ENCODE data around the gene HHIPL1. TPM values are rescaled to one million over a fixed set of nuclear protein-coding genes. Genes with fewer than 3 reads are reported as not detected.
"Not testable (repeated sequence)": the region's sequence is repeated elsewhere in the genome, so short reads cannot be mapped to it uniquely, and the experiment has no call there.

HHIPL1 gene
- total RNA-seq, 1 donor from 2014 or later = 0.32 TPM

DNA sequence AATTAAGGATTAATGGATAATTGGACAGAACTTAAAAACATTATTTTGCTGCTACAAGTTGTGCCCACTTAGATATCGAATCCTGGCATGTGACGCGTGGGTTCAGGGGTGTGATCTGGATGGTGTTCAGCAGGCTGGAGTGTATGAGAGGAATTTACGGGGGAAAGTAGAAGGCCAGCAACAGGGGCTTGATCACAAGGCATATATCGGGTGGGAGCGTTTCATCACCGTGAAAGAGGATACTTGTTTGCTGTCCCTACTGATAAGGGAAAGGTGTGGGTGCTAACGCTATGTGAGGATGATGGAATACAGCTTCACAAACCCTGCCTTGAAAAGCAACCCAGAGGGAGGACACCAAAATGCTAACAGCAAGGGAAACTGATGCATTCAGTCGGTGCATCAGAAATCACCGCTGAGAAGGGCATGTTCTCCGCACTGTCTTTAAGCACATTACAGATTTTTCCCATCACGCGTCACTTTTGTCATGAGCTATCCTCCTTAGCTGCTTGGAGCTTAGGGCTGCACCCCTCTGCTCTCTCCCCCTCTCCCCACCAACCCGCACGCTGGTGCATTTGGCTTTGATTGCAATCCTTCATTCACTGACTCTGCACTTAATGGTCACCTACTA lies 13.4 kb downstream of the HHIPL1 start:
- no peak for TF ChIP-seq EZH2 (IDR thresholded peaks at IDR 0.05)
- peaks cover 20% of the 10 kb centered on the region for H3K4me1 ChIP-seq
- no peaks in the 10 kb centered on the region for H3K36me3 ChIP-seq
- no peak overlapping the region for H3K27ac ChIP-seq
- H3K79me2 ChIP-seq (ENCODE audit: low read depth) = no peaks in the 10 kb centered on the region
- peaks cover 2% of the 10 kb centered on the region for H3K36me3 Mint-ChIP-seq
- no peaks in the 10 kb centered on the region for H3K9me3 ChIP-seq (ENCODE audit: low read depth)
- no peaks in the 10 kb centered on the region for H4K20me1 ChIP-seq (ENCODE audit: low read depth)
- H3K9ac ChIP-seq = no peak overlapping the region
- H2AFZ ChIP-seq (replicated peaks) = no peak overlapping the region
- peaks cover 16% of the 10 kb centered on the region for H3K27me3 Mint-ChIP-seq (ENCODE audit: insufficient read depth, low read depth)
- no peak for DNase-seq (ENCODE audit: low spot score)
- H3K27ac Mint-ChIP-seq = peak overlapping the region; percentile 43
- no peaks in the 10 kb centered on the region for H3K27me3 ChIP-seq
- H3K4me1 Mint-ChIP-seq = peaks cover 63% of the 10 kb centered on the region
- peaks cover 3% of the 10 kb centered on the region for H3K9me3 Mint-ChIP-seq
- H3K4me2 ChIP-seq = no peak overlapping the region
- H3K4me3 ChIP-seq = no peak overlapping the region
- no peak overlapping the region for H3K4me3 Mint-ChIP-seq
- H3F3A ChIP-seq (ENCODE audit: low read depth) = peaks cover 26% of the 10 kb centered on the region

DNA sequence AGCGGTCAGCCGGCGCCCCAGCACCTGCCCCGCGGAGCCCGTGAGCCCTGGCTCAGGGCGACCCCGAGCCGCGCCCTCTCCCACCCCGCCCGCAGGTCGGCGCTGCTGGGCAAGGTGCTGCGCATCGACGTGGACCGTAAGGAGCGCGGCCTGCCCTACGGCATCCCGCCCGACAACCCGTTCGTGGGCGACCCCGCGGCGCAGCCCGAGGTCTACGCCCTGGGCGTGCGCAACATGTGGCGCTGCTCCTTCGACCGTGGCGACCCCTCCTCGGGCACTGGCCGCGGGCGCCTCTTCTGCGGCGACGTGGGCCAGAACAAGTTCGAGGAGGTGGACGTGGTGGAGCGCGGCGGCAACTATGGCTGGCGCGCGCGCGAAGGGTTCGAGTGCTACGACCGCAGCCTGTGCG lies 14.4 kb downstream of the HHIPL1 start:
- H4K20me1 ChIP-seq (ENCODE audit: low read depth) = peaks cover 3% of the 10 kb centered on the region
- no peak overlapping the region for H2AFZ ChIP-seq (replicated peaks)
- TF ChIP-seq EZH2phosphoT487 (IDR thresholded peaks at IDR 0.05) = no peak
- TF ChIP-seq, protein P1, sequence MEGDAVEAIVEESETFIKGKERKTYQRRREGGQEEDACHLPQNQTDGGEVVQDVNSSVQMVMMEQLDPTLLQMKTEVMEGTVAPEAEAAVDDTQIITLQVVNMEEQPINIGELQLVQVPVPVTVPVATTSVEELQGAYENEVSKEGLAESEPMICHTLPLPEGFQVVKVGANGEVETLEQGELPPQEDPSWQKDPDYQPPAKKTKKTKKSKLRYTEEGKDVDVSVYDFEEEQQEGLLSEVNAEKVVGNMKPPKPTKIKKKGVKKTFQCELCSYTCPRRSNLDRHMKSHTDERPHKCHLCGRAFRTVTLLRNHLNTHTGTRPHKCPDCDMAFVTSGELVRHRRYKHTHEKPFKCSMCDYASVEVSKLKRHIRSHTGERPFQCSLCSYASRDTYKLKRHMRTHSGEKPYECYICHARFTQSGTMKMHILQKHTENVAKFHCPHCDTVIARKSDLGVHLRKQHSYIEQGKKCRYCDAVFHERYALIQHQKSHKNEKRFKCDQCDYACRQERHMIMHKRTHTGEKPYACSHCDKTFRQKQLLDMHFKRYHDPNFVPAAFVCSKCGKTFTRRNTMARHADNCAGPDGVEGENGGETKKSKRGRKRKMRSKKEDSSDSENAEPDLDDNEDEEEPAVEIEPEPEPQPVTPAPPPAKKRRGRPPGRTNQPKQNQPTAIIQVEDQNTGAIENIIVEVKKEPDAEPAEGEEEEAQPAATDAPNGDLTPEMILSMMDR (IDR thresholded peaks at IDR 0.05) = no peak
- no peak for TF ChIP-seq EZH2 (IDR thresholded peaks at IDR 0.05)
- no peak overlapping the region for H3K27ac ChIP-seq
- H3K27me3 Mint-ChIP-seq (ENCODE audit: insufficient read depth, low read depth) = peaks cover 13% of the 10 kb centered on the region
- H3K4me2 ChIP-seq = no peak overlapping the region
- H3K4me3 ChIP-seq = no peak overlapping the region
- H3K36me3 Mint-ChIP-seq = peaks cover 2% of the 10 kb centered on the region
- peaks cover 27% of the 10 kb centered on the region for H3K4me1 ChIP-seq
- H3K9me3 Mint-ChIP-seq = peaks cover 3% of the 10 kb centered on the region
- no peaks in the 10 kb centered on the region for H3K79me2 ChIP-seq (ENCODE audit: low read depth)
- peaks cover 34% of the 10 kb centered on the region for H3F3A ChIP-seq (ENCODE audit: low read depth)
- H3K36me3 ChIP-seq = no peaks in the 10 kb centered on the region
- H3K4me1 Mint-ChIP-seq = peaks cover 62% of the 10 kb centered on the region
- H3K4me3 Mint-ChIP-seq = no peak overlapping the region
- DNase-seq (ENCODE audit: low spot score) = no peak
- H3K27me3 ChIP-seq = no peaks in the 10 kb centered on the region
- no peak overlapping the region for H3K27ac Mint-ChIP-seq
- H3K9me3 ChIP-seq (ENCODE audit: low read depth) = no peaks in the 10 kb centered on the region
- no peak overlapping the region for H3K9ac ChIP-seq

DNA sequence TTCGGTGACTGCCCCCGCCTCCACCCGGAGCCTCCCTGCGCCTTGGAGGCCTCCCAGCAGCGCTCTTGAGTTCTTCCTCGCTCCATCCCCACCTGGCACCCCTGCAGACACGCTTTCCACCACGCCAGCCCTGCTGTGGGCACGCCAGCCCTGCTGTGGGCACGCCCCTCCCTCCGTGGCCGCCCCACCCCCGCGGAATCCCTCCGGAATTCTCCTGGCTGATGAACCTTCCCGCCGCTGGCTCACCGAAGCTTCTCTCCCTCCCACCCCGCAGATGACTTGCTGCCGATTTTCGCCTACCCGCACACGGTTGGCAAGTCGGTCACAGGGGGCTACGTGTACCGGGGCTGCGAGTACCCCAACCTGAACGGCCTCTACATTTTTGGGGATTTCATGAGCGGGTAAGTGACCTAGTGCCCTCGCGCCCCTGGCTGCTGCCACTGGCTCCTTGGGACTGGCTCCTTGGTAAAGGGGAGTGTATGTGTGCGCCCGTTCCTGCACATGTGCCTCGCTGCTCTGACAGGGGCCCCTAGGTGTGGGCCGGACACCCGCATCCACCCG lies 15.2 kb downstream of the HHIPL1 start:
- Mint-ChIP-seq H3K4me3 (no peak overlapping the region), H3K9me3 (peaks cover 3% of the 10 kb centered on the region), H3K36me3 (peaks cover 2% of the 10 kb centered on the region), H3K27me3 (ENCODE audit: insufficient read depth, low read depth) (peaks cover 17% of the 10 kb centered on the region), H3K4me1 (peaks cover 65% of the 10 kb centered on the region), H3K27ac (peak overlapping the region; percentile 74)
- Histone ChIP-seq H3K4me3 (no peak overlapping the region), H3K27me3 (no peaks in the 10 kb centered on the region), H3K36me3 (no peaks in the 10 kb centered on the region), H3K4me2 (peak overlapping the region; percentile 18), H3K79me2 (ENCODE audit: low read depth) (no peaks in the 10 kb centered on the region), H3F3A (ENCODE audit: low read depth) (peaks cover 38% of the 10 kb centered on the region), H3K27ac (no peak overlapping the region), H3K4me1 (peaks cover 34% of the 10 kb centered on the region), H3K9me3 (ENCODE audit: low read depth) (no peaks in the 10 kb centered on the region), H3K9ac (no peak overlapping the region), H4K20me1 (ENCODE audit: low read depth) (peaks cover 3% of the 10 kb centered on the region), H2AFZ (replicated peaks) (no peak overlapping the region)
- TF ChIP-seq, protein P1 (IDR thresholded peaks at IDR 0.05) = no peak
- TF ChIP-seq EZH2 (IDR thresholded peaks at IDR 0.05) (no peak), EZH2phosphoT487 (IDR thresholded peaks at IDR 0.05) (no peak)
- no peak for DNase-seq (ENCODE audit: low spot score)

DNA sequence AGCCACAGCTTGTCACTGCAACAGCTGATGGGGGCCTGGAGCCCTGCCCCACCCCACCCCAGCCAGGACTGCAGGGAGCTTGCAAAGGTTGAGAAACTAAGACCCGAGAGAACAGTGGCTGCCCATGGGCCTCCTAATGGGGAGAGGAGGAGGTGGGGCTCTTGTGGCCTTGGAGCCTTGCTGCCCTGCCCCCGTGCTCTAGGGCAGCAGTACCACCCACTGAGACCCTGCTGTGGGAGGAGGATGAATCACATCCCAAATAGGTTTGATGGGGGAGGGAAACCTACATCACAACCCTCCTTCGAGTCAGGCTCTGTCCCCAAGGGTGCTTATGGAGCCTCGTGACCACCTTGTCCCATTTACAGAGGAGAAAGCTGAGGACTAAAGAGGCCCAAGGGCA lies 15.9 kb downstream of the HHIPL1 start:
- H2AFZ ChIP-seq (replicated peaks) = no peak overlapping the region

DNA sequence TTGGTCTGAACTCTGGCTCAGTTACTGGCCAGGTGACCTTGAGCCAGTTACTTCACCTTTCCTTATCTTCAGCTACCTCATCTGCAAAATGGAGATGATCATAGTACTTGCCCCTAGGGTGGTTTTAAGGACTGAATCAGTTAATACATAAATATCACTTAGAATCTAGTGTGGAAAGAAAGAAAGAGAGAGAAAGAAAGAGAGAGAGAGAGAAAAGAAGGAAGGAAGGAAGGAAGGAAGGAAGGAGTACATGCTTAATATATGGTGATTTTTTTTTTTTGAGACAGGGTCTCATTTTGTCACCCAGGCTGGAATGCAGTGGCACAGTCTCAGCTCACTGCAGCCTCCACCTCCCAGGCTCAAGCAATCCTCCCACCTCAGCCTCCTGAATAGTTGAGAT lies 16.3 kb downstream of the HHIPL1 start:
- H3K79me2 ChIP-seq (ENCODE audit: low read depth); H3K36me3 ChIP-seq; H3K4me3 Mint-ChIP-seq; DNase-seq (ENCODE audit: low spot score); H3K9ac ChIP-seq; H3K27ac ChIP-seq; H3K36me3 Mint-ChIP-seq; H3K9me3 Mint-ChIP-seq; H3K9me3 ChIP-seq (ENCODE audit: low read depth); H3K4me2 ChIP-seq; H3K27me3 ChIP-seq; H4K20me1 ChIP-seq (ENCODE audit: low read depth); H3K4me3 ChIP-seq; H2AFZ ChIP-seq (replicated peaks): not testable (repeated sequence)
- Histone ChIP-seq H3F3A (ENCODE audit: low read depth) (peaks cover 43% of the 10 kb centered on the region), H3K4me1 (peaks cover 39% of the 10 kb centered on the region)
- Mint-ChIP-seq H3K27me3 (ENCODE audit: insufficient read depth, low read depth) (peaks cover 15% of the 10 kb centered on the region), H3K4me1 (peaks cover 74% of the 10 kb centered on the region), H3K27ac (peak overlapping the region; percentile 40)

More for the DNA sequence above, 15.9 kb downstream of the HHIPL1 start:
- H3K27me3 Mint-ChIP-seq (ENCODE audit: insufficient read depth, low read depth) = peaks cover 17% of the 10 kb centered on the region
- H3K36me3 Mint-ChIP-seq = peaks cover 2% of the 10 kb centered on the region
- no peak overlapping the region for H3K4me3 Mint-ChIP-seq
- Histone ChIP-seq H3K27me3 (no peaks in the 10 kb centered on the region), H3K79me2 (ENCODE audit: low read depth) (no peaks in the 10 kb centered on the region), H3K4me1 (peaks cover 35% of the 10 kb centered on the region), H3K9ac (no peak overlapping the region), H3K27ac (no peak overlapping the region), H3K9me3 (ENCODE audit: low read depth) (no peaks in the 10 kb centered on the region), H3F3A (ENCODE audit: low read depth) (peaks cover 40% of the 10 kb centered on the region), H4K20me1 (ENCODE audit: low read depth) (peaks cover 3% of the 10 kb centered on the region), H3K36me3 (no peaks in the 10 kb centered on the region), H3K4me2 (no peak overlapping the region), H3K4me3 (no peak overlapping the region)
- no peak for TF ChIP-seq EZH2 (IDR thresholded peaks at IDR 0.05)
- TF ChIP-seq EZH2phosphoT487 (IDR thresholded peaks at IDR 0.05) = no peak
- TF ChIP-seq, protein P1 (IDR thresholded peaks at IDR 0.05) = no peak
- peak overlapping the region; percentile 74 for H3K27ac Mint-ChIP-seq
- peaks cover 72% of the 10 kb centered on the region for H3K4me1 Mint-ChIP-seq
- DNase-seq (ENCODE audit: low spot score) = no peak
- peaks cover 3% of the 10 kb centered on the region for H3K9me3 Mint-ChIP-seq
